ENCODE data around the gene CORIN.
"Not testable (repeated sequence)": the region's sequence is repeated elsewhere in the genome, so short reads cannot be mapped to it uniquely, and the experiment has no call there.

CORIN gene

GRCh38 chr4:47718696-47719095 lies 119.2 kb downstream of the CORIN start:
- DNase-seq = peak; percentile 48

GRCh38 chr4:47717188-47717587 lies 120.7 kb downstream of the CORIN start:
- no peak for DNase-seq

GRCh38 chr4:47715716-47716416 lies 122.0 kb downstream of the CORIN start:
- no peak for DNase-seq

- DNase-seq = no peak
Observed at GRCh38 chr4:47714269-47714668, 123.6 kb downstream of the CORIN start.

GRCh38 chr4:47713129-47713834 lies 124.6 kb downstream of the CORIN start:
- no peak for DNase-seq

- no peak for DNase-seq
Observed at GRCh38 chr4:47711646-47712045, 126.2 kb downstream of the CORIN start.

GRCh38 chr4:47711183-47711582 lies 126.7 kb downstream of the CORIN start:
- DNase-seq = no peak

GRCh38 chr4:47706352-47706751 lies 131.5 kb downstream of the CORIN start:
- DNase-seq = not testable (repeated sequence)

- peak; percentile 50 for DNase-seq
Observed at GRCh38 chr4:47705326-47705981, 132.4 kb downstream of the CORIN start.

- DNase-seq = peak; percentile 61
Observed at GRCh38 chr4:47704693-47705325, 133.1 kb downstream of the CORIN start.

GRCh38 chr4:47703956-47704355 lies 133.9 kb downstream of the CORIN start:
- no peak for DNase-seq

- DNase-seq = no peak
Observed at GRCh38 chr4:47703008-47703407, 134.9 kb downstream of the CORIN start.

- no peak for DNase-seq
Observed at GRCh38 chr4:47701286-47701685, 136.6 kb downstream of the CORIN start.

GRCh38 chr4:47698837-47699236 lies 139.0 kb downstream of the CORIN start:
- DNase-seq = no peak

- no peak for DNase-seq
Observed at GRCh38 chr4:47696823-47697222, 141.0 kb downstream of the CORIN start.

- DNase-seq = no peak
Observed at GRCh38 chr4:47695260-47695659, 142.6 kb downstream of the CORIN start.

GRCh38 chr4:47694322-47694721 lies 143.5 kb downstream of the CORIN start:
- DNase-seq = no peak

- DNase-seq = no peak
Observed at GRCh38 chr4:47692691-47693090, 145.2 kb downstream of the CORIN start.

- not testable (repeated sequence) for DNase-seq
Observed at GRCh38 chr4:47691757-47692383, 146.0 kb downstream of the CORIN start.

- DNase-seq = peak; percentile 21
Observed at GRCh38 chr4:47690611-47691010, 147.3 kb downstream of the CORIN start.

- DNase-seq = peak; percentile 35
Observed at GRCh38 chr4:47686294-47686872, 151.5 kb downstream of the CORIN start.

GRCh38 chr4:47675806-47676205 lies 162.1 kb downstream of the CORIN start:
- no peak for DNase-seq

Measured in fibroblast of skin of back (primary cell).